EL (cell line): ENCODE results near the gene GRK2.

Experiments
- DNase-seq: peaks from one replicate; pipeline ENCODE4 v3.0.0-alpha.2; 2016

The GRK2 gene

DNA sequence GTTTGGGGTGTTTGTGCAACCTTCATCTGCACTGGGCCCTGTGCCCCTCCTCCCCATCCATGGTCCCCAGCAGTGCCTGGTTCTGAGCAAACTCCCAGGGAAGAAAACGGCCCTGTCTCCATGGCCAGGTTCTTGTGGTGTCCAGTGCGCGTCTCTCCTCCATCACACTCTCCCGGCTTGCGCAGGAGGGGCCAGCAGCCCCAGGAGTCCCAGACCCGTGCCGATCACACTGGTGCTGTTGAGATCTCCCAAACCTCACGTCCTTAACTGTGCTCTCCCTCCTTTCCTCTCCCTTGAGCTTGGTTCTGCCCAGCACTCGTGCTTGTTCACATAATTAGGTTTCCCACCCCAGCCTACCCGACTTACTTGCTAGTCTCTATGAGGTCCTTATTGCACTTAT is 10.9 kb upstream of the GRK2 start:
- no peak for DNase-seq

DNA sequence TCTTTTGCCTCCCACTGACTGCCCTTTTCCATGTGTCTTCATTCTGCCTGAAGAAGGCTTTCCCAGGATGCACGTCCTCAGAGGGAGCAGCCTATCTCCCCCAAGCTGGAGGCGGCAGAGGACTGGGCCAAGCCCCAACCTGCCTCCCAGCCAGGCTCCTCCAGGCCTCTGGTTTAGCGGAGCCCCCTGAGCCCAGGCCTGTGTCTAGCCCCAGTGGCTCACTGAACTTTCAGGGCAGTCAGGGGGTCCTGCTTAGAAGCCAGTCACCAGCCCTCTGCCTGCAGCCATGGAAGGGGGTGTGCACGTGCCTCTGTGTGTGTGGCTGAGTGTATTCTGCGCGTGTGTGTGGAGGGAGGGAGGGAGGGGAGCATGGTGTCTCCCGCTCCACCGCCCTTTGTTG is 10.4 kb upstream of the GRK2 start:
- no peak for DNase-seq

DNA sequence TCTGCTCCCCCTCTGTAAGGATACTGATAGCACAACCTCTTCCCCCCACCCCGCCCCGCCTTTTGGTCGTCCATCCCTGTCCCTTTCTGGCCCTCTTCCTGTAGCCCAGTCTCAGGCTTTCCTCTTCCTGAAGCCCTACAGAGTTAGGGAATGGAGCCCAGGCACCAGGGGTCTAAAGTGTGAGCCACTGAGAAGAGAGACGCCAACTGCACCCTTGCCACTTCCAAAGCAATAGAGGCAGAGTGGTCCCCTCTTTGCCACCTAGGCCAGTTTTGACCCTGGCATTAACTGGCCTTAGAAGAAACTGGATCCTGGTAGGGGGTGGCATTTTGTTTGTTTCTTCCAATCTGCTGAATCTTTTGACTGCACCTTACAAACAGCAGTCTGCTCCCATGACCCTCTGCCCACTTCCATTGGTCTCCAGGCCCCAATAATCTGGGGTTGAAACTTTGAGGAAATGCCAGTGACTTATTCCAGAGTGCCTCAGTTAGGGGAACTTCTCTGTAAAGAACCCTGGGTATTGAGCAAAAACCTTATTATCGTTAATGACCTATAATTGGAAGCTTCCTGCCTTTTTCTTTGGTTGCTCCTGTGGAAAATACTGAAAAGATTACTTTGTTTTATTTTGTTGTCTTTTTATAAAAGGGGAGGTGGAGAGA is 9.7 kb upstream of the GRK2 start:
- DNase-seq = no peak

DNA sequence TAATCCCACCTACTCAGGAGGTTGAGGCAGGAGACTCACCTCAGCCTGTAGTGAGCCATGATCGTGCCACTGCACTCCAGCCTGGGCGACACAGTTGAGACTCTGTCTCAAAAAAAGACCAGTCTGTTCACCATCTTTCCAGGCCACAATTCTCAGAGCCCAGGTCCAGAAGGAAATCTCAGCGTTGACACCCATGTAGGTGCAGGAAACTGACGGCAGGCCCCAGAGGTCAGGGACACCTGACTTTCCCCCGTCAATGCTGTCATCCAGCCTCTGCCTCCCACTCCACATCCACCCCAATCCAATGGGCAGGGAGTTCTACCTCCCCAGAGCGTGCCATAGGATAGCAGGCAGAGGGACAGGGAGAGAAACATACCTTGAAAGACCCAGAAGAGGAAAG is 5.9 kb upstream of the GRK2 start:
- no peak for DNase-seq

DNA sequence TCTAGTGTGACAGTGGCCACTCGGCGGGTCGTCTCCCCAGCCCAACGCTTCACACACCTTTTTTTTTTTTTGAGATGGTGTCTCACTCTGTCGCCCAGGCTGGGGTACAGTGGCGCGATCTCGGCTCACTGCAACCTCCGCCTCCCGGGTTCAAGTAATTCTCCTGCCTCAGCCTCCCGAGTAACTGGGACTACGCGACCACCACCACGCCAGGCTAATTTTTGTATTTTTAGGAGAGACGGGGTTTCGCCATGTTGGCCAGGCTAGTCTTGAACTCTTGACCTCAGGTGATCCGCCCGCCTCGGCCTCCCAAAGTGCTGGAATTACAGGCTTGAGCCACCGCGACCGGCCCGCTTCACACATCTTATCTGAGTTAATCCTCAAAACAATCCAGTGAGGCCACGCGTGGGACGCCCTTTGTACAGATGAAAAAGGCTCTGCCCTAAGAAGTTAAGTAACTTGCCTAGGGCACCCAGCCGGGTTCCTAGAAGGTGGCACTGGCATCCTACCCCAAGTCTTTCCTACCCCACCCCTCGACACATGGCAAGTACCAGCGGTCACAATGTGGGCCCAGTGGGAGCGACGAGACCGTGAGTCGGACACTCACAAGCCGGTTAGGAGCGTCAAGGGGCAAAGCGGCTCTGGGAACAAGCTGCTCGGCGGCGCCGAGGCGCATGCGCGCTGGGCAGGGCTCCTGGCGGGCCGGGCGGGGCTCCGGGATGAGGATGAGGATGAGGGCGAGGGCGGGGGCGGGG is 5.2 kb upstream of the GRK2 start:
- DNase-seq = peak; percentile 69

DNA sequence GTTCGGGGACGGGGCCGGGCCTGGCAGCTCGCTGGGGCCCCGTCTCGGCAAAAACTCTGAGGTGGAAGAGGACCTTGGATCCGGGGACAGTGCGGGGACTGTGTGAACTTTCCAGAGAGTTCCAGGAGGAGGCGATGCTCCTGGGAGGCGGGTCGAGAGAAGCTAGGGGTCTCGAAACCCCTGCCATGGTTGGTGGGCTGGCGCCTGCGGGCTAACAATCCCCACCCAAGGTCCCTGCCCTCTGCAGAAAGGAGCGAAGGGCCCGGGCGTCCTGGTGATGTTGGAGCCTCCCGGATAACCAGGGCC is 4.7 kb upstream of the GRK2 start:
- DNase-seq = no peak

DNA sequence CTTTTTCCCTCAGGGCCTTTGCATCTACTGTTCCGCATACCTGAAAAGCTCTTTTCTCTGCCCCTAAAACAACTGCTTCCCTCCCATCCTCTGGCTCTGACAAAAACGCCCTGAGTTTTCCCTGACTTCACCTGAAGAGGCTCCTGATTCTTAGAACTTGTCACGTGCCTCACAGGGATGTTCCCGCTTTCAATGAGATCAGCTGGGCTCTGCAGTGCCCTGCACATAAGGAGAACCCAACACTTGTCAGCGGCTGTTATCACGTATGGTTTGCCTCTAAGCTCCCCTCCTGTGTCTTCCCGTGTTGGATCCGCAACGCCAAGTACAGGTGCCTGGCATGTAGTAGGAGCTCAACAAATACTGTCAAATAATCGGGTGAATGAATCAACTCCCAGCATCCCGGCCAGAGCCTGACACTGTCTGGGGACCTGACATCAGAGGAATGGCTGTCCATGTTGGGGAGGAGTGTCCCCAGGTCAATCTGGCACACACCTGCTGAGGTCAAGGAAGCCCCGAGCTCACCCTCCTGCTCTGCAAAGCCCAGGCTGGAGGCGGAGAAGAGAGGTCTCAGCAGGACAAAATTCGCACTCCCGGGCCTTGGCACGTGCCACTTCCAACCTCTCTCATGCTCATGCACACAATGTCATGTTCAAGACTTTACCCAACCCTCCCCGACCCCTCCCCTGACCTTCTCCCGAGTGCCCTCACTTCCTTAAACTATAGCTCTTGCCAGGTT is 4.2 kb upstream of the GRK2 start:
- DNase-seq = no peak

DNA sequence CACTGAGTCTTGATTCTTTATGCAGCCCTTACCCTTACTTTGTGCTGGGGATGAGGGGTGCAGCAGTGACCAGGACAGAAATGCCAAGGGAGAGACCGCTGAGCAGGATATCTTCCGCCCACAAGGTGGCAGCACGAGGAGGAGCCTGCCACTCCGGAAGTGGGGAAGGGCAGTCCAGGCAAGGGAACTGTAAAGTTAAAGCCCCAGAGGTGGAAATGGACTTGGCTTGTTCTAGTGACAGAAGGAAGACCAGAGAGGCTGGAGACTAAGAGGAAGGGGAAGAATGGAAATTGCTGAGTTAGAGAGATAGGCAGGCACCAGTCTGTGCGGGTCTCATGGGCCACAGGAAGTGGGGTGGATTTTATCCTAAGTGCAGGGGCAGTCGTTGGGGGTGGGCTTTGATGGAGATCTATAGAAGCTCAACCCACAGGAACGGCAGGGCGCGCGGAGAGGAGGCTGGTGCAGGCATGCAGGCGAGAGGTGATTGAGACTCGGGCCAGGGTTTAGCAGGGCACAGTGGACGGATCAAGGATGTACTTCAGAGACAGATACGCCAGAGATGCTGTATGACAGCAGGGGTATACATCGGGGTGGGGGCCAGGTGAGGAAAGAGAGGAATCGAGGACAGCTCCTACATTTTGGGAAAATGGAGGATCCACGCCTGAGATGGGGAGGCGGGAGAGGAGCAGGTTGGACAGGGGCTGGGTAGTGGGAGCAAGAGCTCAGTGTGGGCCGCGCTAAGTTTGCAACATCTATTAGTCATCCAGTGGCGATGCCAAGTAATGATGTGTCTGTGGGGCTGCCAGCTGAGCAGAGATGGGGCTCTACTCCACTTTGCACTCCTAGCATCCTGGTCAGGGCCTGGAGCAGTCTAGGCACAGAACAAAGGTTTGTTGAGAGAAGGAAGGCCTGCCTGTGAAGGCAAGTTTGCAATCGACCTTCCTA is 3.3 kb upstream of the GRK2 start:
- peak; percentile 85 for DNase-seq

DNA sequence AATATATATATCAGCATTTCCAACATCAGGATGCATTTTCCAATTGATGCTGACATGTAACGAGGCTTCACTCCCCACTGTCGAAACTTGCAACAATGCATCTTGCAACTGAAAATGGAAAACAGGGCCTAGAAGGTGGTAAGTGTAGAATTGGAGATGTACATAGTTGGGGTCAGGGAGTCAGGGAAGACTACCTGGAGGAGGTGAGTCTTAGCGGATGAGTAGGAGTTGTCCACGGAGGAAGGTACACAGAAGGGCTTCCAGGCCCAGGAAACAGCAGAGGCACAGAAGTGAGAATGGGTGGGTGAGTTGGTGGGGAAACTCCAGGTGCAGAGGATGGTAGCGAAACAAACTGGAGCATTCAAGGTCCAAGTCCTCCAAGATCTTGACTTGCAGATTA is 2.0 kb upstream of the GRK2 start:
- no peak for DNase-seq

DNA sequence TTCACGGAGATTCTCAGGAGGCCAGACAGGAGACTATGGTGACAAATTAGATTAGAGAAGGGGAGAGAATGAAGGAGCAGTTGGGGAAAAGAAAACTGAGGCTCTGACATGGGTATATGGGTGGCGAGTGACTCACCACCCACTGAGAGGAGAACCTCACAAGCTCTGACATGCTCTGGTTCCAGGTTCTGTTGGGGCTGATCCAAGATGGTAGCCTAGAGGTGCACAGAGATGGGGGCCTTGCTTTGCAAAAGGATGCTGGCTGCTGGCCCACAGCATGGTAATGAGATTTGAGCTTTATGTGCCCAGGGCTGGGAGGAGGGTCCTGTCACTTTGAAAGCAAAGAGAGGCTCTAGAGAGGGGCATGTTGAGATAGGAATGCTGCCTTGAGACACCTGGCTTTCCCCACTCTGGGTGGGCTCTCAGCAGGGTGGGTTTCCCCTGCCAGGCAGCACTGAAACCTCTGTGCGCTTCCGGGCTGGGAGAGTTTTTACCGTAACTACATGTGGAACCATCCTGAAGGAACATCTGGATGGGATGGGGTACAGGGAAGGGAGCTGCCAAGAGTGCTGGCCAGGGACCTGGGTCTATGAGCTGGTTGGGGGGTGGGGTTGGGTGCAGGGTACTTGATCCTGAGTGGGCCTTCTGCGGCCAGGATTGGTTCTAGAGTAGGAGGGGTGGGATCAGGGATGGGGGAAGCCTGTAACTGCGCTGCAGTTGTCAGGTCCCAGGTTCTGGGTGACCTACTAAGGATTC is 1.2 kb upstream of the GRK2 start:
- DNase-seq = no peak

DNA sequence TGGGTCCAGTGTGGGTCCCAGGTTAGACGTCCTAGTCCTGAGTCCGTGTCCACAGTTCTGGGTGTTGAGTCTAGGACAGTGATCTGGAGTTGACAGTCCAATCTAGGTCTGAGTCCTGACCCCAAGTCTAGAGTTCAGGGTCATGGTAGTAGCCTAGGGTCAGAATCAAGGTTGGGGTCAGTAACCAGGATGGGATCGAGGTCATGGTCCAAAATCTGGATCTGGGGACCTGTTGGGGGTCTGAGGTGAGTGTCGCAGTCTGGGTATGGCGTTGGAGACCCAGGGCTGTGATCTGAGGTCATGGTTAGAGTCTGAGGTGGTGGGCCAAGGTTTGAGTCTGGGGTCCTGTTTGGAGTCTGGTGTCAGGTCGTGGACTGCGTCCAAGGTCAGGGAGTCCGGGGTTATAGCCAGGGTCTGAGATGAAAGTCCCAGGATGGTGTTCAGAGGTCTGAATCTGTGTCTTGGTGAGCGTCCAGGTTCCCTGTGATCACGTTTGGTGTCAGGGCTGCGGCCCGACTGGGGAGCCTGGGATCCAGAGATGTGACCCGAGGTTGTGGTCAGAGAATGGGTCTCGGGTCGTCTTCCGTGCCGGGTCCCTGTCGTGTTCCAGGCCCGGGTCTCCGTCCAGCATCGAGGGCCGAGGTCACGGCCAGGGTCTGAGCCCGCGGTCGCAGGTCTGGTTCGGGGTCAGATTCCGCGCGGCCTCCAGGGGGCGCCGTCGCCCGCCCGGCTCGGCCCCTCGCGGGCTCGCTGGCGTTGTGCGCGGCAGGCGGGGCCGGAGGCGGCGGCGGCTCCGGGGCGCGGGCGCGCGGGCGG is 432 bp upstream of the GRK2 start:
- DNase-seq = peak; percentile 57

DNA sequence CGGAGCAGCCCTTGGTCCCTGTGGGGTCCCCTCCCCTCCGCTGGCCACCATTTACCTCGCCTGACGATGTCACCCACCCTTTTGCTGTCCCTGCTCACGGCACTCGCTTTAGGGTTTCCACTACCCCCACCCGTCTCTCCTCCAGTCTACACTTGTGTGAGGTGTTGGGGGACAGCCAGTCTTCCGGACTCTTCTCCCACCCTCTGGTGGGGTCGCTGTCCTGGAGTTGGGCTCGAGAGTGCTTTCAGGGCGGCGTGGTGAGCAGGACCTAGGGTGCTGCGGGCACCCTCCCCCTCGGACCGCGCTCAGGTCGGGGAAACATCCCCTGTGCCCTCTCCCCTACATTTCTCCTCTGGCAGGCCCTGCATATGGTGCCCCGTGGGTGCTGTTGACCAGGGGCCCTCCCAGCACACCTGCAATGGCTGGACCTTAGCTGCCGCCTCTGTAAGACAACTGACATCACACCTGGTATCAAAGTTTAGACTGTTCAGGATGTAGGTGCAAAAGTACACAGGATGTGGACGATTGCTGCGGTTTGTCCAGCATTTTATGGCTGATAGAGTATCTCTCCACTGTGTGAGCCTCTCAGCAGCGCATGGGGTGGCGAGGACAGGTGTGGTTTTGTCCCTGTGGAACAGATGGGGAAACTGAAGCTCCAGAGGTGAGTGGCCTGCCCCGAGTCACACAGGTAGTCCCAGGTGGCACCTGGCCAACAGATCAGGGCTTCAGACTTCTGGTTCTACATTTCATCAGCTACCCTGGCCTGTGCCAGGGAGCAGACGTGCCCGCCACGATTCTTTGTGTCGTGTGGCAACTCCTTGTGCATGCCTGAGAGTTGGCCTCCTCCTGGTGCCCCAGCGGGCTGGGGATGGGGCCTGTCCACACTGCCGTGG is 1.2 kb downstream of the GRK2 start:
- no peak for DNase-seq

DNA sequence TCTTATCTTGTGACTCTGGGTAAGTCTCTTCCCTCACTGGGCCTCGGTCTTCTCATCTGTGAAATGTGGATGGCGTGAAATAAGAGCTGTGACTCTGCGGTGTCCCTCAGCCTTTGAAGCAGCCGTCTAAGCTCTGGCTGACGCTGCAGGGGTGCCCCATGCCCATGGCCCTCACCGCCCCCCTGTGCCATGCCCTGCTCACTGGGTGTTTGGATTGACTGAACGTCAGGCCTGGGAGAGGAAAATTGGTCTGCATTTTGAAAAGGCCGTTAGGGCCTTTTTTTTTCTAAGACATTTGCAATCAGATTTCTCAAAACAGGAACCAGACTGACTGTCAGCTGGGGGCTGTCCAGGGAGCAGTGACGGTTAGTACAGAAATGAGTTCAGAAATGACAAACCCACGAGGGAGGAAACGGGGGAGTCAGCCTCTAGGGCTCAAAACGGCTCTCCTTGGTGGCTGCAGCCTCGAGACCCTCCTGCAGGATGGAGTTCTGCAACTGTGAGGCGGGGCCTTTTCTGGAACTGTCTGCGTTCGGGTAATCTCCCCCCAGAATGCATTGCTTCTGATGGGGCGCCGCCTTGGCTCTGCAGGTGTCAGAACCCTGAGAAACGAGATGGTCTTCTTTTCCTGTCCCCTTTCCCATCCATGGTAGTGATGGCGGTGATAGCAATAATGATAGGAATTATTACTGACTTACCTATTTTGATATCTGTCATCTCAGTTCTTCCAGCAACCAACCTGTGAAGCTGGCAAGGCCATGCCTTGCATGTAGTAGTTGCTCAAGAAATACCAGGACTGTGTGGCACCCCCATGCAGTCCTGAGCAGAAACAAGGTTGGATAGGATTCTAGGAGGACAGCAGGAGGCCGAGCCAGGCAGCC is 2.0 kb downstream of the GRK2 start:
- no peak for DNase-seq

DNA sequence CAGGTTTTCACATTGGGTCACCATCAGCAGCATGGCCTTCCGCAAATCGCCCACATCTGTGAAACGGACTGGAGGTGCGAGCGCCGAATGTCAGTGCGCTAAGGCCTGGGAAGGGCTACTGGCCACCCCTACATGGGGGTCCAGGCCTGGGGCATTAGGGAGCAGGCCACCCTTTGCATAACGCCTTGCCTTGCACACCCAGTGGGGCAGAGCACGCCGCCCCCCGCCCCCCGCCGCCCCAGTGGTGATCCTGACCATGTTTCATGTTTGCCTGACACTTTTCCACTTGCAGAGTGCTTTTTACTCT is 2.6 kb downstream of the GRK2 start:
- DNase-seq = no peak

DNA sequence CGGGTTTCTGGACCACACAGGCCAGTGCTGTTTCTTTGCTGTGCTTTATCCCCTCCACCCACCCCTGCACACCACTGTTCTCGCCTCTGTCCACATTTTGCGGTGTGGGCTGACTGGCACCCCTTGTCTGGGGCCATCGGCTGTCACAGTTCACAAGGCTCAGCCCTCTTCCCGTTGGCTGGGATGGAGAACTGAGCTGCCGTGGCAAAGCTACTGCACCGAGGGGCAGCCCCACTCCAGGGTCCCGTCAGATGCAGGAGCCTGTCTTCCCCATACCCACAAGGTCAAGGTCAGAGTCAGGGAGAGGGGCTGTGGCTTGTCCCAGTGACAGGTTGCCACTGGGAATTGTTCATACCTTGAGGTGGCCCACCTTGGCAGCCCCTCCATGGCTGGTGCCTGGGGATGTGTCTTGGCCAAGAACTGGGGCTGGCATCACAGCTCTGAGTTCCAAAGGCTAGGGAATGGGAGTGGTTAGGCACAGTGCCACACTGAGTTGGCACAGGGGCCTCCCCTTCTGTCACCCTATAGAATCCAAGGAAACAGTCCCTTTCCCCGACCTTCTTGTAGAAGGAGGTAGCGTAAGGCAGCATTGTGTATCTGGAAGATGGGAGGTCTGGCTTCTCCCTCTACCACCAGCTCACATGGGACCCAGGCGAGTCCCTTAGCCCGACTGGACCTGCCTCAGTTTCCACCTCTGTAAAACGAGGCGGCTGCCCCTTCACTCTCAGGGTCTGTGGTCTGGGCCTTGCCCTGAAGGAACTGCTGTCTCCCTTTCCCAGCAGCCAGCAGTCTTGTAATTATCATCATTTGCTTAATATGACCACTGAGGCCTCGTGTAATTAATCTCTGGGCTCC is 3.4 kb downstream of the GRK2 start:
- no peak for DNase-seq

DNA sequence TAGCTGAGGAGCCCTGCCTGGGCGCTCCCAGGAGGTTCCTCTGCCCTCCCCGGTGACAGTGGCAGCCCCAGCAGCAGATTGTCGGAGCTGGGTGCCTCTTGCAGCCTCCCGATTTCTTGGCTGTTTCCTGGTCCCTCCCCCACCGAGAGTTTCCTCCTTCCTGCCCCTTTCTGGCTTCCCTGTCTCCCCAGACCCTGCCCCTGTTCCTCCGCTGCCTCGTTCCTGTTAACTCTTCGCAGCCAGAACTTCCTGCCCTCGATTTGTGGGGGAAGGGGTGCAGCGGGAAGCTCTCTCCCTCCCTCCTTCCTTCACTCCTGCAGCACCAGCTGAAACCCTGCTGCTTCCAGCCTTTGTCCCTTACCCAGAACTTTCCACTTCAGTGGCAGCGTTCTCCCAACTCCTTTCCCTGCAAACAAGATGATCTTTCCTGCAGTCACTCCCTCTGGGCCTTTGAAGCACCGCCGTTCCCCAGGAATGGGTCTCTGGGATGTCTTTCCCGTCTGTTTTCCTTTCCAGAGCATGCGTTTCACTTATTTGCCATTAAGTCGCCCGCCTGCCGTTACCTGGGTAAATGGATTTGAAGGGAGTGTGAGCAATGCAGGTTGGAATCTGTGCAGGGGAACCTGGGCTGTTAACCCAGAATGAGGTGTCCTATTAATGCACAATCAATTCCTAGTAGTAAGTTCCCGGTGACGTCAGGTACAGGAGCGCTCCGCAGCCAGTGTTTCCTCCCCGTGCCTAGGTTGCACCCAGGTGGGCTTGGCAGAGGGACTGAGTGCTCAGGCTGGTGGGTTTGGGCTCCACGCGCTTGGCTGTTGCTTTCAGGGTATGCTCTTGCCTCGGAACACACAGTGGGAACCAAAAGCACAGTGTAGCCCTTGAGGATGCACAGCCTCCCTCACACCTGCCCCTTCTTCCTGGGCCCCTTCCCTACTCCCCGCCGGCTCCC is 4.3 kb downstream of the GRK2 start:
- DNase-seq = no peak

DNA sequence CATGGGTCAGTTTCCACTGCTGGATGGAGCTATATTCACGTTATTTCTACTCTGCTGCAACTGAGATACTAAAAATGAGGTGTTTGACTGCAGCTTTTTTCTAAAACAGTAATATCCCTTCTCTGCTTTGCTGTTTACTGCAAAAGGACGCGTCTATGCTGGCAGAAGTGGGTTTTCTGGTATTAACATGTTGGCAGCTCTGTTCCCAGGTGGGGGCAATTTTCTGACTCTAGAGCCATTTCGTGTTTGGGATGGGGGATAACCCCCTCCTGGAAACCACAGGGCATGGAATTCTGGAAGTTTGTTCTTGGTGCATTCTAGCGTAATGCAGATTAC is 4.9 kb downstream of the GRK2 start:
- no peak for DNase-seq
